Calu3 (cell line): Measurements from ENCODE around the gene FBXL2. TPM values are rescaled to one million over a fixed set of nuclear protein-coding genes. Genes with fewer than 3 reads are reported as not detected.

ENCODE experiments used
- BruUV-seq: library from RNA; stranded (reverse); fragments of 400-500 nt; replicated peaks from 2 replicates; lab custom pipeline; 2021; lab: Mats Ljungman, UMichigan
- CTCF ChIA-PET: fragments of 300-600 bp; sonication (Branson Sonifier 250); formaldehyde crosslinking; loops from one replicate; lab custom pipeline; 2022; ENCODE audit warnings: antibody characterized with exemption; lab: Charles Lee
- DNase-seq: peaks from one replicate; pipeline ENCODE4 v3.0.0; 2022
- H3K27ac Mint-ChIP-seq: one replicate; pipeline ENCODE4 v1.8.0; 2022; ENCODE audit warnings: mixed read lengths; ENCODE audit not compliant: unreplicated experiment
- H3K27me3 Mint-ChIP-seq: one replicate; pipeline ENCODE4 v1.8.0; 2022; ENCODE audit warnings: mixed read lengths; ENCODE audit not compliant: unreplicated experiment
- H3K36me3 Mint-ChIP-seq: one replicate; pipeline ENCODE4 v1.8.0; 2022; ENCODE audit warnings: mild to moderate bottlenecking, moderate library complexity, mixed read lengths; ENCODE audit not compliant: insufficient read depth, unreplicated experiment
- H3K4me1 Mint-ChIP-seq: one replicate; pipeline ENCODE4 v1.8.0; 2022; ENCODE audit warnings: mild to moderate bottlenecking, low read depth, mixed read lengths; ENCODE audit not compliant: unreplicated experiment
- H3K4me3 Mint-ChIP-seq: one replicate; pipeline ENCODE4 v1.8.0; 2022; ENCODE audit warnings: mild to moderate bottlenecking, low read depth, moderate library complexity, mixed read lengths; ENCODE audit not compliant: unreplicated experiment
- H3K9me3 Mint-ChIP-seq: one replicate; pipeline ENCODE4 v1.8.0; 2022; ENCODE audit warnings: low read depth, mixed read lengths; ENCODE audit not compliant: unreplicated experiment
- CTCF ChIP-seq: fragments of 200-600 bp; IDR thresholded peaks from one replicate; pipeline ENCODE4 v1.8.0; 2022; ENCODE audit warnings: antibody characterized with exemption; ENCODE audit not compliant: unreplicated experiment
- intact Hi-C: fragments of 100-400 bp; cut with micrococcal nuclease; formaldehyde crosslinking; loops from one replicate; pipeline ENCODE4 v1.10.0; 2022; ENCODE audit not compliant: unreplicated experiment
- total RNA-seq: library from RNA; stranded (reverse); gene quantifications from 2 replicates; pipeline ENCODE4 v1.2.3, GENCODE V29; 2022

The FBXL2 gene
- total RNA-seq, 1 experiment from 2014 or later, result 11.5 TPM

- CTCF ChIA-PET, result interaction anchor here (0.7 kb wide), 1 partner anchor 70 kb away, joined by 4 read pairs; no protein-coding TSS in a partner anchor
- no peak overlapping the region for H3K4me3 Mint-ChIP-seq
- intact Hi-C loops, result no loop called here
- no peak for DNase-seq
- H3K36me3 Mint-ChIP-seq, result peaks cover 23% of the 10 kb centered on the region
- H3K27me3 Mint-ChIP-seq, result no peaks in the 10 kb centered on the region
- H3K9me3 Mint-ChIP-seq, result no peaks in the 10 kb centered on the region
- no peak for TF ChIP-seq CTCF
- no TSS peak for BruUV-seq
- no peak overlapping the region for H3K27ac Mint-ChIP-seq
- no peaks in the 10 kb centered on the region for H3K4me1 Mint-ChIP-seq
Measured at GRCh38 chr3:33420966-33421365, 143.7 kb downstream of the FBXL2 start.

GRCh38 chr3:33424606-33425452, 147.6 kb downstream of the FBXL2 start:
- CTCF ChIA-PET, result no interaction called here

GRCh38 chr3:33425453-33425852, 148.2 kb downstream of the FBXL2 start:
- CTCF ChIA-PET, result no interaction called here
- H3K9me3 Mint-ChIP-seq, result no peaks in the 10 kb centered on the region
- H3K27ac Mint-ChIP-seq, result no peak overlapping the region
- no TSS peak for BruUV-seq
- peaks cover 21% of the 10 kb centered on the region for H3K4me1 Mint-ChIP-seq
- intact Hi-C loops, result no loop called here
- no peak for TF ChIP-seq CTCF
- H3K27me3 Mint-ChIP-seq, result no peaks in the 10 kb centered on the region
- peaks cover 18% of the 10 kb centered on the region for H3K36me3 Mint-ChIP-seq
- no peak for DNase-seq
- H3K4me3 Mint-ChIP-seq, result no peak overlapping the region

More at GRCh38 chr3:33424606-33425452, 147.6 kb downstream of the FBXL2 start:
- BruUV-seq, result no TSS peak
- Mint-ChIP-seq H3K27ac (no peak overlapping the region), H3K9me3 (no peaks in the 10 kb centered on the region), H3K27me3 (no peaks in the 10 kb centered on the region), H3K4me1 (peaks cover 18% of the 10 kb centered on the region), H3K36me3 (peaks cover 23% of the 10 kb centered on the region), H3K4me3 (no peak overlapping the region)
- intact Hi-C loops, result no loop called here
- DNase-seq, result no peak
- TF ChIP-seq CTCF, result no peak

GRCh38 chr3:33426068-33426467, 148.8 kb downstream of the FBXL2 start:
- TF ChIP-seq CTCF, result no peak
- Mint-ChIP-seq H3K27me3 (no peaks in the 10 kb centered on the region), H3K4me1 (peaks cover 27% of the 10 kb centered on the region), H3K9me3 (no peaks in the 10 kb centered on the region), H3K36me3 (peaks cover 12% of the 10 kb centered on the region), H3K4me3 (no peak overlapping the region), H3K27ac (no peak overlapping the region)
- DNase-seq, result no peak
- intact Hi-C loops, result no loop called here
- BruUV-seq, result no TSS peak
- CTCF ChIA-PET, result no interaction called here
